Thymus (tissue), 11 donors: ENCODE data around the gene PLXNB2. TPM values are rescaled to one million over a fixed set of nuclear protein-coding genes. Genes with fewer than 3 reads are reported as not detected.

Experiments used
- DNase-seq, 9 donors: peaks; one replicate each; pipeline ENCODE4 v3.0.0-alpha.2; 2013; ENCODE audit warnings: low spot score in 9 of 9, low read depth in 6 of 9, missing footprints in 1 of 9
- H3K27ac ChIP-seq, 2 donors: one replicate each; pipeline ENCODE4 v1.5.1; 2013; ENCODE audit warnings: control low read depth in 1 of 2, low read depth in 1 of 2, low read length in 1 of 2, mild to moderate bottlenecking in 1 of 2, moderate library complexity in 1 of 2
- H3K27me3 ChIP-seq, 2 donors: one replicate each; pipeline ENCODE4 v1.5.1; 2013; ENCODE audit warnings: low read length in 1 of 2; ENCODE audit not compliant: control insufficient read depth in 2 of 2, insufficient read depth in 1 of 2
- H3K36me3 ChIP-seq, 2 donors: one replicate each; pipeline ENCODE4 v1.5.1; 2013; ENCODE audit warnings: low read length in 1 of 2, mild to moderate bottlenecking in 1 of 2, moderate library complexity in 1 of 2; ENCODE audit not compliant: control insufficient read depth in 2 of 2, insufficient read depth in 2 of 2
- H3K4me1 ChIP-seq, 2 donors: one replicate each; pipeline ENCODE4 v1.5.1; 2013; ENCODE audit warnings: low read length in 2 of 2; ENCODE audit not compliant: control insufficient read depth in 2 of 2, insufficient read depth in 2 of 2
- H3K4me3 ChIP-seq, 2 donors: one replicate each; pipeline ENCODE4 v1.5.1; 2013; ENCODE audit warnings: low read length in 2 of 2, control low read depth in 1 of 2, mild to moderate bottlenecking in 1 of 2
- H3K9me3 ChIP-seq, 2 donors: one replicate each; pipeline ENCODE4 v1.5.1; 2013; ENCODE audit warnings: low read length in 1 of 2, mild to moderate bottlenecking in 1 of 2; ENCODE audit not compliant: control insufficient read depth in 2 of 2, insufficient read depth in 1 of 2
- WGBS: extraction: QIAGEN DNeasy Blood & Tissue Kit; methylation state at CpG from one replicate; pipeline ENCODE4 v1.1.7; 2013; 5-methylcytosine and 5-hydroxymethylcytosine counted together
- polyA plus RNA-seq: library from polyadenylated mRNA; stranded (reverse); fragments of 200-250 nt; gene quantifications from one replicate; pipeline ENCODE4 v1.2.3, GENCODE V29; 2013
- total RNA-seq: library from RNA; stranded (reverse); fragments of 120-200 nt; gene quantifications from one replicate; pipeline ENCODE4 v1.2.4, GENCODE V29; 2013
- donor health status: healthy.

The PLXNB2 gene
- total and polyA plus RNA-seq, 2 donors: 13.1 to 53.2 TPM

GRCh38 chr22:50318698-50319411 lies 11.4 kb upstream of the PLXNB2 start:
- peaks cover 11 to 18% of the 10 kb centered on the region in 2 donors for H3K4me1 ChIP-seq
- peaks cover 0 to 1% of the 10 kb centered on the region in 2 donors for H3K9me3 ChIP-seq
- no peak overlapping the region for H3K4me3 ChIP-seq
- no peak for DNase-seq
- WGBS: 94% methylated on average over 21 of the region's 21 CpGs
- no peaks in the 10 kb centered on the region for H3K36me3 ChIP-seq
- H3K27me3 ChIP-seq: peaks cover 0 to 7% of the 10 kb centered on the region in 2 donors
- no peak overlapping the region for H3K27ac ChIP-seq

GRCh38 chr22:50318356-50318697 lies 10.9 kb upstream of the PLXNB2 start:
- no peak for DNase-seq
- Histone ChIP-seq H3K4me3 (no peak overlapping the region), H3K36me3 (no peaks in the 10 kb centered on the region), H3K27ac (no peak overlapping the region), H3K9me3 (peaks cover 0 to 1% of the 10 kb centered on the region in 2 donors), H3K4me1 (peaks cover 12 to 22% of the 10 kb centered on the region in 2 donors), H3K27me3 (peaks cover 0 to 7% of the 10 kb centered on the region in 2 donors)
- WGBS: 89% methylated on average over 7 of the region's 7 CpGs

GRCh38 chr22:50317674-50318073 lies 10.2 kb upstream of the PLXNB2 start:
- H3K27ac ChIP-seq: no peak overlapping the region
- H3K27me3 ChIP-seq: peaks cover 0 to 10% of the 10 kb centered on the region in 2 donors

GRCh38 chr22:50317178-50317577 lies 9.7 kb upstream of the PLXNB2 start:
- H3K27me3 ChIP-seq: peaks cover 0 to 10% of the 10 kb centered on the region in 2 donors
- no peaks in the 10 kb centered on the region for H3K36me3 ChIP-seq
- H3K9me3 ChIP-seq: peaks cover 0 to 1% of the 10 kb centered on the region in 2 donors
- WGBS: 99% methylated on average over 9 of the region's 9 CpGs
- no peak overlapping the region for H3K27ac ChIP-seq
- H3K4me3 ChIP-seq: no peak overlapping the region
- H3K4me1 ChIP-seq: peaks cover 12 to 25% of the 10 kb centered on the region in 2 donors
- no peak for DNase-seq

More at GRCh38 chr22:50317674-50318073, 10.2 kb upstream of the PLXNB2 start:
- no peak for DNase-seq
- Histone ChIP-seq H3K9me3 (peaks cover 0 to 1% of the 10 kb centered on the region in 2 donors), H3K36me3 (no peaks in the 10 kb centered on the region), H3K4me3 (no peak overlapping the region), H3K4me1 (peaks cover 12 to 25% of the 10 kb centered on the region in 2 donors)
- 99% methylated on average over 7 of the region's 7 CpGs for WGBS

- H3K27ac ChIP-seq: no peak overlapping the region
- peaks cover 12 to 25% of the 10 kb centered on the region in 2 donors for H3K4me1 ChIP-seq
- H3K4me3 ChIP-seq: no peak overlapping the region
- no peaks in the 10 kb centered on the region for H3K36me3 ChIP-seq
- H3K9me3 ChIP-seq: peaks cover 0 to 1% of the 10 kb centered on the region in 2 donors
- DNase-seq: no peak
- WGBS: 89% methylated on average over 36 of the region's 45 CpGs
- peaks cover 0 to 13% of the 10 kb centered on the region in 2 donors for H3K27me3 ChIP-seq
Observed at GRCh38 chr22:50316114-50317065, 8.9 kb upstream of the PLXNB2 start.

GRCh38 chr22:50315289-50316113 lies 8.1 kb upstream of the PLXNB2 start:
- Histone ChIP-seq H3K4me3 (no peak overlapping the region), H3K9me3 (peaks cover 0 to 1% of the 10 kb centered on the region in 2 donors), H3K27me3 (peaks cover 2 to 18% of the 10 kb centered on the region in 2 donors), H3K4me1 (peaks cover 12 to 25% of the 10 kb centered on the region in 2 donors), H3K36me3 (no peaks in the 10 kb centered on the region), H3K27ac (no peak overlapping the region)
- WGBS: 71% methylated on average over 18 of the region's 18 CpGs
- no peak for DNase-seq

GRCh38 chr22:50314455-50315288 lies 7.2 kb upstream of the PLXNB2 start:
- Histone ChIP-seq H3K27me3 (peaks cover 2 to 24% of the 10 kb centered on the region in 2 donors), H3K27ac (peak overlapping the region; percentile 62 to 86), H3K9me3 (peaks cover 0 to 1% of the 10 kb centered on the region in 2 donors), H3K4me3 (peak overlapping the region; percentile 25 to 51), H3K4me1 (peaks cover 12 to 25% of the 10 kb centered on the region in 2 donors), H3K36me3 (no peaks in the 10 kb centered on the region)
- DNase-seq: peak; percentile 45 to 87 (median 66)
- WGBS: 15% methylated on average over 33 of the region's 33 CpGs

GRCh38 chr22:50314081-50314454 lies 6.6 kb upstream of the PLXNB2 start:
- peaks cover 5 to 30% of the 10 kb centered on the region in 2 donors for H3K27me3 ChIP-seq
- peaks cover 0 to 1% of the 10 kb centered on the region in 2 donors for H3K9me3 ChIP-seq
- peaks cover 12 to 25% of the 10 kb centered on the region in 2 donors for H3K4me1 ChIP-seq
- H3K4me3 ChIP-seq: peak overlapping the region; percentile 25 to 51
- peak overlapping the region in 1 of 2 donors; percentile 18 for H3K27ac ChIP-seq
- WGBS: 42% methylated on average over 14 of the region's 14 CpGs
- H3K36me3 ChIP-seq: no peaks in the 10 kb centered on the region
- DNase-seq: no peak
